ENCODE results near the gene EFCAB14. TPM values are rescaled to one million over a fixed set of nuclear protein-coding genes. Genes with fewer than 3 reads are reported as not detected.

Gene EFCAB14
- total and polyA plus RNA-seq, 9 of the 15 experiments (the other 6 are each of a cell fraction or from before 2014, with no cell fraction given): 7.3 to 49.0 (median 37.3) TPM

- H3K27me3 ChIP-seq (ENCODE audit: control insufficient read depth in 2 of 2, insufficient read depth in 2 of 2, low read length in 2 of 2): no peaks in the 10 kb centered on the region
- no peaks in the 10 kb centered on the region for H3K9me3 ChIP-seq (replicated peaks; ENCODE audit: control insufficient read depth, insufficient read depth, low read depth, low read length)
- H3K79me2 ChIP-seq (ENCODE audit: control insufficient read depth, insufficient read depth, low read length): no peaks in the 10 kb centered on the region
- no peak overlapping the region for H3K9ac ChIP-seq (ENCODE audit: insufficient read depth in 1 of 2, low read depth in 2 of 2, low read length in 2 of 2)
- CTCF ChIA-PET (ENCODE audit: low intra/inter-chr PET ratio): interaction anchor here (0.6 kb wide), 1 partner anchor 12 kb away, joined by 4 read pairs; the partner anchor contains the start of gene ATPAF1
- H3K9me1 ChIP-seq (ENCODE audit: control insufficient read depth, insufficient read depth, low read length): no peaks in the 10 kb centered on the region
- FAIRE-seq (no peak), ATAC-seq (no peak), DNase-seq (ENCODE audit: extremely low read depth in 1 of 4, low spot score in 3 of 4) (no peak)
- BruUV-seq (replicated peaks): no TSS peak
- 93% methylated on average over 6 of the region's 6 CpGs for WGBS (ENCODE audit: insufficient coverage, low coverage, missing lambda C conversion rate)
- no peak overlapping the region for H3K4me3 ChIP-seq
- H3K36me3 ChIP-seq (ENCODE audit: control insufficient read depth, insufficient read depth, low read length): peaks cover 94% of the 10 kb centered on the region
- TF ChIP-seq BRD9 (IDR thresholded peaks at IDR 0.05; ENCODE audit: low read depth, partially characterized antibody) (no peak), ZNF518B (CRISPR knock-in tag; IDR thresholded peaks at IDR 0.05) (no peak), E2F8 (IDR thresholded peaks at IDR 0.05; ENCODE audit: low read depth, partially characterized antibody) (no peak), ZNF24 (IDR thresholded peaks at IDR 0.05) (0 out of 2 replicates have a peak, but pooled peaks have one; percentile 39), ZNF146 (CRISPR knock-in tag; IDR thresholded peaks at IDR 0.05; ENCODE audit: unreplicated experiment) (peak; percentile 26)
- no peaks in the 10 kb centered on the region for H4K20me1 ChIP-seq (replicated peaks; ENCODE audit: control insufficient read depth, insufficient read depth, low read length)
- intact Hi-C loops (cut with micrococcal nuclease) (no loop called here), in situ Hi-C loops (cut with MboI) (no loop called here)
- no peak overlapping the region for H2AFZ ChIP-seq (ENCODE audit: low read depth, low read length)
- peaks cover 0 to 15% of the 10 kb centered on the region in 2 experiments; a peak in 2 of 5 replicates for H3K4me1 ChIP-seq (replicated peaks in 1 of 2; ENCODE audit: control insufficient read depth in 2 of 2, insufficient read depth in 2 of 2, low read length in 2 of 2)
- POLR2A ChIA-PET: interaction anchor here (1.6 kb wide), 1 partner anchor 12 kb away, joined by 6 read pairs; the partner anchor contains the start of gene ATPAF1
- no peak overlapping the region for H3K27ac ChIP-seq (ENCODE audit: extremely low read depth, low read depth, low read length)
- no peak overlapping the region for H3K4me2 ChIP-seq (ENCODE audit: insufficient read depth, low read length)
Observed at GRCh38 chr1:46679789-46680573, 38.9 kb downstream of the EFCAB14 start.

Data from K562 (cell line).